ENCODE measurements around the gene TEX51. TPM values are rescaled to one million over a fixed set of nuclear protein-coding genes. Genes with fewer than 3 reads are reported as not detected.

TEX51 gene
- total and polyA plus RNA-seq, 2 of the 4 experiments (the other 2 are of a cell fraction), result not detected

GRCh38 chr2:126943612-126944348 lies 45.1 kb downstream of the TEX51 start:
- Histone ChIP-seq H3K36me3 (ENCODE audit: control insufficient read depth, insufficient read depth, low read length) (no peaks in the 10 kb centered on the region), H4K8ac (ENCODE audit: low read depth in 2 of 2, low read length in 2 of 2) (no peak overlapping the region), H2BK120ac (ENCODE audit: low read depth, low read length) (no peak overlapping the region), H2BK20ac (ENCODE audit: low read depth, low read length) (no peak overlapping the region), H3K79me1 (ENCODE audit: low read depth in 1 of 2, low read length in 2 of 2) (no peaks in the 10 kb centered on the region), H3K27ac (ENCODE audit: insufficient read depth, low read length) (no peak overlapping the region), H3K23ac (ENCODE audit: low read depth, low read length) (no peak overlapping the region), H4K20me1 (ENCODE audit: insufficient read depth, low read length) (no peaks in the 10 kb centered on the region), H2BK15ac (ENCODE audit: low read depth, low read length) (no peak overlapping the region), H3K56ac (ENCODE audit: extremely low read depth, insufficient read depth, low read length) (no peak overlapping the region), H2AK5ac (ENCODE audit: low read depth, low read length) (no peak overlapping the region), H2BK5ac (ENCODE audit: low read depth, low read length, poor library complexity, severe bottlenecking) (no peak overlapping the region), H3K4ac (ENCODE audit: low read depth, low read length) (no peak overlapping the region), H3K9me3 (ENCODE audit: control insufficient read depth, insufficient read depth, low read length) (no peaks in the 10 kb centered on the region), H2AK9ac (replicated peaks; ENCODE audit: low read depth, low read length, poor library complexity) (no peak overlapping the region), H3K4me2 (ENCODE audit: low read depth, low read length) (no peak overlapping the region), H4K5ac (ENCODE audit: low read depth, low read length) (no peak overlapping the region), H3K4me3 (ENCODE audit: insufficient read depth, low read depth, low read length) (no peak overlapping the region), H3K9ac (ENCODE audit: low read depth, low read length) (no peak overlapping the region), H3K18ac (ENCODE audit: low read depth, low read length) (no peak overlapping the region), H3K9me1 (ENCODE audit: insufficient read depth, low read length) (no peaks in the 10 kb centered on the region), H2AFZ (replicated peaks; ENCODE audit: low read length, poor library complexity) (no peak overlapping the region), H3K14ac (replicated peaks; ENCODE audit: low read depth, low read length) (no peak overlapping the region), H3K4me1 (ENCODE audit: control insufficient read depth, insufficient read depth, low read length) (no peaks in the 10 kb centered on the region), H3K27me3 (ENCODE audit: control insufficient read depth, insufficient read depth, low read length) (peaks cover 7% of the 10 kb centered on the region), H4K91ac (ENCODE audit: insufficient read depth, low read depth, low read length) (no peak overlapping the region)
- intact Hi-C loops (cut with micrococcal nuclease), result no loop called here
- CTCF ChIA-PET, result no interaction called here
- in situ Hi-C loops (cut with MboI; ENCODE audit: low sequenced_read_pairs), result no loop called here
- dilution Hi-C loops (cut with HindIII; ENCODE audit: low sequenced_read_pairs, unreplicated experiment), result no loop called here
- BruUV-seq (replicated peaks), result no TSS peak
- 40% methylated on average over 1 of the region's 4 CpGs; no CpG with 5 or more reads in 1 of the 2 experiments for WGBS, 2 experiments (ENCODE audit: extremely low coverage in 2 of 2, insufficient read length in 1 of 2)
- DNase-seq, result no peak
- POLR2A ChIA-PET (ENCODE audit: unreplicated experiment), result no interaction called here
- no peak for ATAC-seq (ENCODE audit: low read depth)
- TF ChIP-seq MAZ (IDR thresholded peaks at IDR 0.05; ENCODE audit: borderline replicate concordance, low read depth, low read length) (no peak), SMC3 (IDR thresholded peaks at IDR 0.05; ENCODE audit: low read depth, low read length) (no peak), CEBPB (IDR thresholded peaks at IDR 0.05; ENCODE audit: low read depth, low read length) (no peak), MXI1 (IDR thresholded peaks at IDR 0.05; ENCODE audit: borderline replicate concordance, low read depth, low read length) (no peak), FOS (IDR thresholded peaks at IDR 0.05; ENCODE audit: low read depth, low read length) (no peak), CTCF (conservative IDR thresholded peaks at IDR 0.05; ENCODE audit: low read depth, low read length) (no peak), POLR2A (IDR thresholded peaks at IDR 0.05; ENCODE audit: low read depth, low read length) (no peak), ELK1 (IDR thresholded peaks at IDR 0.05; ENCODE audit: borderline replicate concordance, low read depth, low read length) (no peak), MAFK (IDR thresholded peaks at IDR 0.05; ENCODE audit: low read depth, low read length) (no peak), RAD21 (IDR thresholded peaks at IDR 0.05; ENCODE audit: low read length) (no peak), NFE2L2 (IDR thresholded peaks at IDR 0.05; ENCODE audit: low read depth, low read length) (no peak), RFX5 (IDR thresholded peaks at IDR 0.05; ENCODE audit: low read depth, low read length) (no peak)

All from IMR-90 (cell line).